HG02763 (cell line): ENCODE results near the gene PRXL2A.
"Not testable (repeated sequence)": the region's sequence is repeated elsewhere in the genome, so short reads cannot be mapped to it uniquely, and the experiment has no call there.

Experiments
- ATAC-seq: cut with Tn5 transposase; IDR thresholded peaks from one replicate; pipeline ENCODE4 v1.9.1; 2021; ENCODE audit warnings: mild to moderate bottlenecking, moderate library complexity; ENCODE audit not compliant: unreplicated experiment

Gene PRXL2A

GRCh38 chr10:80473692-80474596 lies 65.6 kb downstream of the PRXL2A start:
- ATAC-seq = no peak

- no peak for ATAC-seq
Measured at GRCh38 chr10:80474597-80474910, 66.2 kb downstream of the PRXL2A start.

- no peak for ATAC-seq
Measured at GRCh38 chr10:80474941-80475340, 66.6 kb downstream of the PRXL2A start.

GRCh38 chr10:80475641-80476040 lies 67.3 kb downstream of the PRXL2A start:
- not testable (repeated sequence) for ATAC-seq

GRCh38 chr10:80476685-80477084 lies 68.3 kb downstream of the PRXL2A start:
- ATAC-seq = no peak

GRCh38 chr10:80477813-80478212 lies 69.5 kb downstream of the PRXL2A start:
- no peak for ATAC-seq

GRCh38 chr10:80480373-80480772 lies 72.0 kb downstream of the PRXL2A start:
- ATAC-seq = not testable (repeated sequence)

GRCh38 chr10:80480852-80481251 lies 72.5 kb downstream of the PRXL2A start:
- ATAC-seq = no peak

- no peak for ATAC-seq
Measured at GRCh38 chr10:80484243-80484642, 75.9 kb downstream of the PRXL2A start.

- no peak for ATAC-seq
Measured at GRCh38 chr10:80484676-80485075, 76.3 kb downstream of the PRXL2A start.

GRCh38 chr10:80485076-80485945 lies 77.0 kb downstream of the PRXL2A start:
- ATAC-seq = no peak

- no peak for ATAC-seq
Measured at GRCh38 chr10:80485946-80486764, 77.8 kb downstream of the PRXL2A start.
